ENCODE results near the gene FMN2.

DNA sequence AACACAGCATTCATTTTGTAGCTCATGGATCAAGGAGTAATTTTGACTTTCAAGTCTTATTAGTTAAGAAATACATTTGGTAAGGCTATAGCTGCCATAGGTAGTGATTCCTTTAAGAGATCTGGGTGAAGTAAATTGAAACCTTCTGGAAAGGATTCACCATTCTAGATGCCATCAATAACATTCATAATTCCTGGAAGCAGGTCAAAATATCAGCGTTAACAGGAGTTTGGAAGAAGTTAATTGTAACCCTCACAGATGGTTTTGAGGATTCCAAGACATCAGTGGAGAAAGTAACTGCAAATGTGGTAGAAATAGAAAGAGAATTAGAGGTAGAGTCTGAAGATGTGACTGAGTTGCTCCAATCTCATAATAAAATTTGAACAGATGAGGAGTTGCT is 303.7 kb downstream of the FMN2 start:
- TF ChIP-seq, protein P1, sequence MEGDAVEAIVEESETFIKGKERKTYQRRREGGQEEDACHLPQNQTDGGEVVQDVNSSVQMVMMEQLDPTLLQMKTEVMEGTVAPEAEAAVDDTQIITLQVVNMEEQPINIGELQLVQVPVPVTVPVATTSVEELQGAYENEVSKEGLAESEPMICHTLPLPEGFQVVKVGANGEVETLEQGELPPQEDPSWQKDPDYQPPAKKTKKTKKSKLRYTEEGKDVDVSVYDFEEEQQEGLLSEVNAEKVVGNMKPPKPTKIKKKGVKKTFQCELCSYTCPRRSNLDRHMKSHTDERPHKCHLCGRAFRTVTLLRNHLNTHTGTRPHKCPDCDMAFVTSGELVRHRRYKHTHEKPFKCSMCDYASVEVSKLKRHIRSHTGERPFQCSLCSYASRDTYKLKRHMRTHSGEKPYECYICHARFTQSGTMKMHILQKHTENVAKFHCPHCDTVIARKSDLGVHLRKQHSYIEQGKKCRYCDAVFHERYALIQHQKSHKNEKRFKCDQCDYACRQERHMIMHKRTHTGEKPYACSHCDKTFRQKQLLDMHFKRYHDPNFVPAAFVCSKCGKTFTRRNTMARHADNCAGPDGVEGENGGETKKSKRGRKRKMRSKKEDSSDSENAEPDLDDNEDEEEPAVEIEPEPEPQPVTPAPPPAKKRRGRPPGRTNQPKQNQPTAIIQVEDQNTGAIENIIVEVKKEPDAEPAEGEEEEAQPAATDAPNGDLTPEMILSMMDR (IDR thresholded peaks at IDR 0.05; ENCODE audit: low read depth, low read length, poor library complexity, severe bottlenecking): no peak
- no peak for TF ChIP-seq EZH2phosphoT487 (IDR thresholded peaks at IDR 0.05; ENCODE audit: borderline replicate concordance, low read length)

Data from DOHH2 (cell line).